GM12875 (cell line): Measurements from ENCODE around the gene ABHD1.

Source experiments
- H3K4me3 ChIP-seq: one replicate; pipeline ENCODE4 v1.5.1; 2011; ENCODE audit warnings: low read depth, low read length, control low read depth
- TF ChIP-seq, protein P1 (sequence below): IDR thresholded peaks from 2 replicates; pipeline ENCODE4 v1.5.1; 2011; ENCODE audit warnings: low read depth, mild to moderate bottlenecking, control low read depth, inconsistent platforms, low read length, moderate library complexity, borderline replicate concordance; ENCODE audit not compliant: insufficient read depth

The ABHD1 gene

DNA sequence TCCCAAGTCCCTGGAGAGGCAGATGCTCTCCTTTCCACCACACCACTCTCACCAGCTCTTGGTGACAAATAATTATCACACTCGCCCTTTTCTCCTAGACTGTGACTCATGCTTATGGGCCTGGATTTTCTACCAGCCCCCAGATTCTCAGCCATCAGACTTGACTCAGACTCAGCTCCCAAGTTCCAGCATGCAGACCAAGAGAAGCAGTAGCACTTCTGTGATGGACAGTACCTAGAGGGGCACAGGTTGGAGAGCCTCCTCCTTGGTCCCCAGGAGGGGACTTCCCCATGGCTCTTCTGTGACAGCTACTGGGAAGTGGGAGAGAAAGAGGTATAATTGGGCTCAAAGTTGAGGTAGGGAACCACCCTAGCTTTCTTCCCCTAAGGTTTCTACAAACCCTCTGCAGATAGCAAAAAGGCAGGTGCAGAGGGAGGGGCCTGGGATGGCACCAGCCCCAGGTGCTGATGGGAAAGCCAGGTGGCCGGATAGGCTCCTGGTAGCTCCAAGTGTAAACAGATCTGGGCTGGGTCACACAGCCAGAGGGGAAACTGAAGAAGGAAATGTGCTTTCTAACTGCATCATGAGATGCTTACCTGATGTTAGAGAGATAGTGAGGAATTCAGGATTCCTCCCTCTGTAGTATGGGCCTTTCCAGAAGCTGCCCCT lies 29.3 kb downstream of the ABHD1 start:
- TF ChIP-seq, protein P1, sequence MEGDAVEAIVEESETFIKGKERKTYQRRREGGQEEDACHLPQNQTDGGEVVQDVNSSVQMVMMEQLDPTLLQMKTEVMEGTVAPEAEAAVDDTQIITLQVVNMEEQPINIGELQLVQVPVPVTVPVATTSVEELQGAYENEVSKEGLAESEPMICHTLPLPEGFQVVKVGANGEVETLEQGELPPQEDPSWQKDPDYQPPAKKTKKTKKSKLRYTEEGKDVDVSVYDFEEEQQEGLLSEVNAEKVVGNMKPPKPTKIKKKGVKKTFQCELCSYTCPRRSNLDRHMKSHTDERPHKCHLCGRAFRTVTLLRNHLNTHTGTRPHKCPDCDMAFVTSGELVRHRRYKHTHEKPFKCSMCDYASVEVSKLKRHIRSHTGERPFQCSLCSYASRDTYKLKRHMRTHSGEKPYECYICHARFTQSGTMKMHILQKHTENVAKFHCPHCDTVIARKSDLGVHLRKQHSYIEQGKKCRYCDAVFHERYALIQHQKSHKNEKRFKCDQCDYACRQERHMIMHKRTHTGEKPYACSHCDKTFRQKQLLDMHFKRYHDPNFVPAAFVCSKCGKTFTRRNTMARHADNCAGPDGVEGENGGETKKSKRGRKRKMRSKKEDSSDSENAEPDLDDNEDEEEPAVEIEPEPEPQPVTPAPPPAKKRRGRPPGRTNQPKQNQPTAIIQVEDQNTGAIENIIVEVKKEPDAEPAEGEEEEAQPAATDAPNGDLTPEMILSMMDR: no peak
- no peak overlapping the region for H3K4me3 ChIP-seq

DNA sequence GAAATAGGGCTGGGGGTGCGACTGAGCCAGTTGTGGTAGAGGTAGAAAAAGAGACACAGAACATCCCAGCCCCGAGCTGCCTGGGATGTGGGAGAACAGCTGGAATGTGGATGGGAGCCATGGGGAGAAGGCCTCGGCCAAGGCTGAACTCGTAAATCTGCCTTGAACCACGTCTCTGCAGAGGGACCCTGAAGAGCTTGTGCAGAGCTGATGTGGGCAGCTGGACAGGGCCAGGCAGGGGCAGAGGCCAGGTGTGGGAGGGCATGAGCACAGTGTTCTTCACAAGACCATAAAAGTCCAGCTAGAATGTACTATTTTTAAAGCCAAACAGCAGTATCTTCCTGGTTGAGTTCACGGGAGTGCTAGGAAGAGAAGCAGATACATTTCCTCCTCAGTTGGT lies 30.9 kb downstream of the ABHD1 start:
- TF ChIP-seq, protein P1: no peak
- H3K4me3 ChIP-seq: no peak overlapping the region

DNA sequence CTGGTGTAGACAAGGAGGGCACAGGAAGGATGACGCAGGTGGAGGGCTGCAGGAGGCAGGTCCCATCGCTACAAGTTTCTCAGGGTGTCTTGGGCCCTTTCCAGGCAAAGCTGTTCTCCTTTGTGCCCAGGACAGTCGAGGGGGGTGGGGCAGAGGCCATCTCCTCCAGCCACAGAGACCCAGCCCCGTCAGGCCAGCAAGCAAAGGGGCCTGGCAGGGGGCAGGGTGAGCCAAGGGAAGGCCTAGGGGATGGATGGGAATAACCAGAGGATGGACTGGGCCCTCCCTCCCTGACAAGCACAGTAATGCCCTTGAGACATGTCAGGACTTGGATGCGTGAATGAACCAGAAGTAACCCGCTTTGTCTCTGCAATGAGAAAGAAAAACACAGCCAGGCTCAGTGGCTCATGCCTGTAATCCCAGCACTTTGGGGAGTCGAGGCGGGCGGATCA lies 31.5 kb downstream of the ABHD1 start:
- no peak overlapping the region for H3K4me3 ChIP-seq
- TF ChIP-seq, protein P1: no peak

DNA sequence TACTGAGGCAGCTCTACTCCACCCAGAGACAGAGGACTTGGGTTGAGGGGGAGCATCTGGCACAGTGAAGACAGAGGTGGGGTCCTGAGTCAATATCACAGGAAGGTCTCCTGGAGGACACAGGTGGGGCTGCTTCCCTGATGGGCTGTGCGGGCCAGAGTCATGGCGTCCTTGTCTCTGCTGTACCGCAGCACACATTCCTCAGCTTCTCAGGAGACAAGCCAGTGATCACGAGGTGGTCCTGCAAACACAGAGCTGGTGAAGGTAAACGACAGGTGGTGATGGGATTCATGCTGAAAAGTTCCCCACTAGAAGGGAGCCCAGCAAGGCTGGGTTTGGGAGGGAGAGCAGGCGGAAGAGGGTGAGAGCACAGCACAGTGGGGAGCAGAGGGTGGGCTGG lies 34.9 kb downstream of the ABHD1 start:
- H3K4me3 ChIP-seq: no peak overlapping the region
- TF ChIP-seq, protein P1: no peak

DNA sequence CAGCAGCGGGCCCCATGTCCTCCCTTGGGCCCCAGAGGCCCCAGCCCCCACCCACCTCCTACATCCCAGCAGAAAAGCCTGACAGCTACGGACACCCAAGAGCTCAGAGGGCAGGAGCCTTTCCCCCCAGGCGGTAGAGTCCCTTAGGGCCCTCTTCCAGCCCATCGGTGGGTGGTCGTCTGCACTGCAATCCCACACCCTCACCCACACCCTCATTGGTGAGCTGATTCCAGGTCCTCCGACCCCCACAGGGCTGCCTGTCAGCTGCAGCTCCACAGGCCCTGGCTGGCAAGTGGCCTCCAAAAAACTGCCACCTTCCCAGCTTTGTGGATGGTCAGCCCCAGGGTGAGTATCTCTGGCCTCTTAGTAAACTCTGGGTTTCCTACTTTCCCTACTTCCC lies 35.7 kb downstream of the ABHD1 start:
- no peak overlapping the region for H3K4me3 ChIP-seq
- TF ChIP-seq, protein P1: no peak

DNA sequence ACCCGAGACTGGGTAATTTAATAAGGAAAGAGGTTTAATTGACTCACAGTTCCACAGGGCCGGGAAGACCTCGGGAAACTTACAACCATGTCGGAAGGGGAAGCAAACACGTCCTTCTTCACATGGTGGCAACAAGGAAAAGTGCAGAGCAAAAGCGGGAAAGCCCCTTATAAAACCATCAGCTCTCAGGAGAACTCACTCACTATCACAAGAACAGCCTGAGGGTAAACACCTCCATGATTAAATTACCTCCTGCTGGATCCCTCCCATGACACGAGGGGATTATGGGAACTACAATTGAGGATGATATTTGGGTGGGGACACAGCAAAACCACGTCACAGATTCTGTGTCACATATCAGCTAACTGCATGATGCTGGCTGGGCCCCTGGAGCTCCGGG lies 36.6 kb downstream of the ABHD1 start:
- TF ChIP-seq, protein P1: no peak
- H3K4me3 ChIP-seq: no peak overlapping the region

DNA sequence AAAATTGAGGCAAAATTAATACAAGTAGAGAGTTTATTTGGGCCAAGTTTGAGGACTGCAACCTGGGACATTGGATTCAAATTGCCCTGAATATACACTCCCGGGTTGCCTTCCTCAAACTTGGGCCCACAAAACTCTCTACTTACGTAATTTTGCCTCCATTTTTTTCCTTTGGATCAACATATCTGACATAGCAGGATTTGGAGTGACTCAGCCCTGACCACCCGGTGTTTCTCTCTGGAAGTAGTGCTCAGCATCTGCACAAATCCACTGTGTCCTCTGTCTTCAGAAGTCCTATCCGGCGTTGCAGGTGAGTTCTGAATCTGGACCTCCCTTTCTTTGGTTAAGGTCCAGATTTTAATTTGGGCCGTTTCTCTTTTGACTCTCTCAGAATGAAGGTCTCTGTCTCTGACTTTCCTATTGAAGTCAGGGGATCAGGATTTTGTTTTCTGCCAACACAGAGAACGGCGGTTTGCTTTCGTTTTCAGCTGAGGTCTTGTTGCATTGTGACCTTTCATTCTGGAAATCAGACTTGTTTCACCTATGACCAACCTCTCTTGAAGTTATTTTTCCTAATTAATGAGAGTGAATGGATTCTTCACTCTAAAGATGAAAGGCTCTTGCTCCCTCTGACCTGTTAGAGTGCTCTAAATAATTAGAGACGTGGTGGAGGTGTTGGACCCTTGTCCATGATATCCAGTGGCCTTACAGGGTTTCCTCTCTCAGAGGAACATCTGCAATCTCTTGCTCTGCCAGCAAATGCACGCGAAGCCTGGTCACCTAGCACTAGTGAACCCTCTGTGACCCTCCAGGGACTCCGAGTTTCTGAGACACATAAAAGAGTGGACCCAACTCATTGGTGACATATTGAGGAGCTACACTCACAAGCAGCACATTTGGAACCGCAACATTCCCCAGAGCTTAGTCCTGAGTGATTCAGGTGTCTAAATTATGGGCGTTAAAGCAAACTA lies 38.8 kb downstream of the ABHD1 start:
- H3K4me3 ChIP-seq: no peak overlapping the region
- TF ChIP-seq, protein P1: no peak
